HG03575 (cell line): ENCODE results near the gene RAB4A.

Experiments used
- ATAC-seq: cut with Tn5 transposase; IDR thresholded peaks from one replicate; pipeline ENCODE4 v1.9.1; 2021; ENCODE audit not compliant: unreplicated experiment, insufficient number of reproducible peaks, low FRiP score; ENCODE audit errors: extremely low read depth

The RAB4A gene

GRCh38 chr1:229349463-229350385 is 78.8 kb downstream of the RAB4A start:
- ATAC-seq = no peak

GRCh38 chr1:229352975-229353374 is 82.1 kb downstream of the RAB4A start:
- no peak for ATAC-seq

- ATAC-seq = no peak
Observed at GRCh38 chr1:229354226-229354625, 83.3 kb downstream of the RAB4A start.
